Activated CD4-positive, alpha-beta T cell treated with anti-CD3 and anti-CD28 coated beads, Interleukin-2, amount 10 ng/mL, durations not matched to agents 7 days and 5 days (primary cell): ENCODE measurements around the gene SERPINA10. TPM values are rescaled to one million over a fixed set of nuclear protein-coding genes. Genes with fewer than 3 reads are reported as not detected.

Source experiments
- CTCF ChIA-PET: fragments of 350-600 bp; sonication (Branson Sonifier 250); formaldehyde crosslinking; loops from one replicate; lab custom pipeline; 2021; ENCODE audit warnings: antibody characterized with exemption; lab: Charles Lee
- POLR2A ChIA-PET: fragments of 350-600 bp; sonication (Branson Sonifier 250); formaldehyde crosslinking; loops from one replicate; lab custom pipeline; 2021; ENCODE audit warnings: antibody characterized with exemption; lab: Charles Lee
- DNase-seq: peaks from one replicate; pipeline ENCODE4 v3.0.0-alpha.2; 2020
- H3K27ac Mint-ChIP-seq: one replicate; pipeline ENCODE4 v1.8.0; 2021; ENCODE audit warnings: mild to moderate bottlenecking, moderate library complexity, mixed read lengths
- H3K27me3 Mint-ChIP-seq: one replicate; pipeline ENCODE4 v1.8.0; 2021; ENCODE audit warnings: mixed read lengths
- H3K36me3 Mint-ChIP-seq: one replicate; pipeline ENCODE4 v1.8.0; 2021; ENCODE audit warnings: low read depth, mixed read lengths
- H3K4me1 Mint-ChIP-seq: one replicate; pipeline ENCODE4 v1.8.0; 2021; ENCODE audit warnings: mixed read lengths
- H3K4me3 Mint-ChIP-seq: one replicate; pipeline ENCODE4 v1.8.0; 2021; ENCODE audit warnings: mild to moderate bottlenecking, moderate library complexity, mixed read lengths
- H3K9me3 Mint-ChIP-seq: one replicate; pipeline ENCODE4 v1.8.0; 2021; ENCODE audit warnings: mixed read lengths
- total RNA-seq, 2 experiments: library from RNA; stranded (reverse); gene quantifications; one replicate each; pipeline ENCODE4 v1.2.3, GENCODE V29; 2021

SERPINA10 gene
- total RNA-seq, 2 experiments from 2014 or later: not detected

GRCh38 chr14:94237983-94238382 is 55.1 kb downstream of the SERPINA10 start:
- no peak overlapping the region for H3K4me3 Mint-ChIP-seq
- no peak overlapping the region for H3K27ac Mint-ChIP-seq

DNA sequence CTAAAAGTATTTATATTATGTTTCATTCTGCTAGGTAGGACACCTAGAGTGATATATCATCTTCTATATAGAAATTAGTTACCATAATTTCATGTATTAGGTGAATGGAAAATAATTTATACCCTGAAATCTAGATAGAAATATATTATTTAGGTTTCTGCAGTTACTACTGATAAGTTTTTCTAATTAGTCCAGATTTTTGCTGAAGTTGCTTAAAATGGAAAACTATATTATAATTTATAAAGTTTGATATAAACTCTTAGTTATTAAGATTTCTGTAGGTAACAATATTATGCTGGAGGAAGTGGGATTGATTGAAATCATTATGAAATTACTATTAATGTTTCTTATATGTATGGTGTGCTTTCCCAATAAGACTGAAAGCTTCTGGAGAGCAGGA is 56.0 kb downstream of the SERPINA10 start:
- H3K27me3 Mint-ChIP-seq: no peaks in the 10 kb centered on the region
- POLR2A ChIA-PET: no interaction called here
- CTCF ChIA-PET: no interaction called here
- H3K4me1 Mint-ChIP-seq: peaks cover 8% of the 10 kb centered on the region
- H3K4me3 Mint-ChIP-seq: no peak overlapping the region
- no peak overlapping the region for H3K27ac Mint-ChIP-seq
- no peaks in the 10 kb centered on the region for H3K36me3 Mint-ChIP-seq
- no peaks in the 10 kb centered on the region for H3K9me3 Mint-ChIP-seq
- DNase-seq: no peak

More at GRCh38 chr14:94237983-94238382, 55.1 kb downstream of the SERPINA10 start:
- ChIA-PET CTCF (no interaction called here), POLR2A (no interaction called here)
- DNase-seq: peak; percentile 8
- Mint-ChIP-seq H3K27me3 (peaks cover 2% of the 10 kb centered on the region), H3K9me3 (no peaks in the 10 kb centered on the region), H3K36me3 (no peaks in the 10 kb centered on the region), H3K4me1 (peaks cover 8% of the 10 kb centered on the region)

Other genes starting within 250 kb of the SERPINA10 start
- gene DDX24, start 212.1 kb downstream of the SERPINA10 start, total RNA-seq: 100 to 1,000 TPM; 187 to 211 TPM
- 10 to 100 TPM; 31.6 to 42.1 TPM for gene IFI27L1, start 212.0 kb downstream of the SERPINA10 start, total RNA-seq
- 100 to 1,000 TPM; 158 to 193 TPM for gene IFI27, start 182.5 kb downstream of the SERPINA10 start, total RNA-seq
- gene IFI27L2, start 163.7 kb downstream of the SERPINA10 start, total RNA-seq: 10 to 100 TPM; 76.0 to 91.3 TPM
- 1 to 10 TPM; 3.0 to 3.7 TPM for gene PPP4R4, start 118.9 kb downstream of the SERPINA10 start, total RNA-seq
- gene SERPINA6, start 30.1 kb upstream of the SERPINA10 start, total RNA-seq: not detected
- not detected for gene SERPINA2, start 73.4 kb upstream of the SERPINA10 start, total RNA-seq
- gene SERPINA1, start 95.3 kb upstream of the SERPINA10 start, total RNA-seq: 1 to 10 TPM; 4.1 to 4.4 TPM
- not detected for gene SERPINA11, start 159.5 kb upstream of the SERPINA10 start, total RNA-seq
- not detected for gene SERPINA9, start 182.9 kb upstream of the SERPINA10 start, total RNA-seq
- gene SERPINA12, start 216.2 kb upstream of the SERPINA10 start, total RNA-seq: not detected